H1 (cell line): Measurements from ENCODE around the gene FRRS1L.

Experiments used
- ATF2 ChIP-seq: IDR thresholded peaks from 2 replicates; pipeline ENCODE4 v1.6.1; 2012; ENCODE audit warnings: low read length, inconsistent platforms
- EZH2 ChIP-seq: fragments of 200-600 bp; sonication (generic); IDR thresholded peaks from 2 replicates; pipeline ENCODE4 v1.7.1; 2012; ENCODE audit warnings: low read depth, mild to moderate bottlenecking, moderate library complexity, low read length, inconsistent platforms; ENCODE audit not compliant: severe bottlenecking
- GABPA ChIP-seq: IDR thresholded peaks from 2 replicates; pipeline ENCODE4 v1.6.1; 2011; ENCODE audit warnings: mild to moderate bottlenecking, low read length, moderate library complexity, borderline replicate concordance; ENCODE audit not compliant: insufficient read depth
- POLR2A ChIP-seq, 2 experiments: IDR thresholded peaks; 1 replicate in 1 of 2; 2 replicates in 1 of 2; pipeline ENCODE4 v1.6.1; 2011; ENCODE audit warnings: low read depth in 2 of 2, low read length in 2 of 2, mild to moderate bottlenecking in 2 of 2; ENCODE audit errors: control extremely low read depth in 1 of 2
- RAD21 ChIP-seq, 2 experiments: IDR thresholded peaks in 1 of 2; conservative IDR thresholded peaks in 1 of 2; 2 replicates each; pipeline ENCODE4 v1.6.1; 2011; ENCODE audit warnings: low read depth in 2 of 2, low read length in 2 of 2, improper control_type of control experiment in 1 of 2, inconsistent platforms in 1 of 2, mild to moderate bottlenecking in 1 of 2, moderate library complexity in 1 of 2
- SAP30 ChIP-seq: fragments of 300-600 bp; sonication (generic); IDR thresholded peaks from 2 replicates; pipeline ENCODE4 v1.7.1; 2012; ENCODE audit warnings: low read length, moderate library complexity, mild to moderate bottlenecking, inconsistent platforms; ENCODE audit not compliant: insufficient read depth, insufficient replicate concordance
- ZNF274 ChIP-seq: IDR thresholded peaks from 2 replicates; pipeline ENCODE4 v1.7.0; 2012; ENCODE audit warnings: low read length, borderline replicate concordance; ENCODE audit errors: extremely low read depth
- TF ChIP-seq, protein P1 (sequence below), 3 experiments: IDR thresholded peaks; 1 replicate in 2 of 3; 2 replicates in 1 of 3; pipeline versions ENCODE4 v1.5.1 to v1.6.1; 2011; ENCODE audit warnings: low read length in 3 of 3, mild to moderate bottlenecking in 3 of 3, inconsistent platforms in 2 of 3, low read depth in 1 of 3, moderate library complexity in 1 of 3; ENCODE audit not compliant: insufficient read depth in 1 of 3; ENCODE audit errors: control extremely low read depth in 1 of 3
- TF ChIP-seq, protein P2 (sequence below): IDR thresholded peaks from 2 replicates; pipeline ENCODE4 v1.6.1; 2011; ENCODE audit warnings: low read depth, mild to moderate bottlenecking, low read length; ENCODE audit not compliant: insufficient read depth

DNA sequence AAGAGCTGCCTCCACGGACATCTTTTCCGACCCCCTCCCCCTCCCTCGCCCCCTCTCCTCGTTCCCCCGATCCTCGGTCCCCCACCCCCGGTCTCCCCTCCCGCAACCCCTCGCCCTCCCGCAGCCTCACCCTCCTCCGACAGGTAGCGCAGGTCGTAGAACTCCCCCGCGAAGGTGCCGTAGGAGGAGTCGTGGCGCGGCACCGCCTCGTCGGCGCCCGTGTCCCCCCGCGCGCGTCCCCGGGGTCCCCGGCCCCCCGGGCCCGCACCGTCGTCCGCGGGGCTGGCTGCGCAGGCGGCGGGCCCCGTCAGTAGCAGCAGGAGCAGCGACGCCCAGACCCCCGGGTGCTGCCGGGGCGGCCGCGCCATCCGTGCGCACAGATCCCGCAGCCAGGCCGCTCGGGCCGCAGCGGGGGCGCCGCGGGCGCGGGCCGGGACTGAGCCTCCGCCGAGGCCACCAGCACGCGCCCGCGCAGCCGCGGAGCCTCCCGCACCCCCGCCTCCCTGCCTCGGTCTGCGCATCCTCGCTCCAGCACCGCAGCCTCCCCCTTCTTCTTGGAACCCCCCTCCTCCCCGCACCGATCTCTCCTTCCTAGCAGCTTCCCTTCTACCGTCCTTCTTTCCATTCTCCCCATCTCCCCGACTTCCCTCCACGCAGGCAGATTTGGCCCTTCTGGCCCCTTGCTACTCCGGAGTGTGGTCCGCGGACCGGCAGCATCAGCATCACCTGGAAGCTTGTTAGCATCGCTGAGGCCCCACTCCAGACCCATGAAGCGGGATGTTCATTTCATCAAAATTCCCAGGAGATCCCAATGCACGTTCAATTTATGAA lies at the start of gene FRRS1L:
- TF ChIP-seq RAD21 (IDR thresholded peaks at IDR 0.05 in 1 of 2, conservative IDR thresholded peaks at IDR 0.05 in 1 of 2; ENCODE audit: low read depth in 2 of 2, low read length in 2 of 2) (no peak), POLR2A (IDR thresholded peaks at IDR 0.05; ENCODE audit: control extremely low read depth in 1 of 2, low read depth in 2 of 2, low read length in 2 of 2) (no peak), SAP30 (no peak), ZNF274 (no peak), EZH2 (no peak), ATF2 (no peak), GABPA (no peak)
- TF ChIP-seq, protein P1, sequence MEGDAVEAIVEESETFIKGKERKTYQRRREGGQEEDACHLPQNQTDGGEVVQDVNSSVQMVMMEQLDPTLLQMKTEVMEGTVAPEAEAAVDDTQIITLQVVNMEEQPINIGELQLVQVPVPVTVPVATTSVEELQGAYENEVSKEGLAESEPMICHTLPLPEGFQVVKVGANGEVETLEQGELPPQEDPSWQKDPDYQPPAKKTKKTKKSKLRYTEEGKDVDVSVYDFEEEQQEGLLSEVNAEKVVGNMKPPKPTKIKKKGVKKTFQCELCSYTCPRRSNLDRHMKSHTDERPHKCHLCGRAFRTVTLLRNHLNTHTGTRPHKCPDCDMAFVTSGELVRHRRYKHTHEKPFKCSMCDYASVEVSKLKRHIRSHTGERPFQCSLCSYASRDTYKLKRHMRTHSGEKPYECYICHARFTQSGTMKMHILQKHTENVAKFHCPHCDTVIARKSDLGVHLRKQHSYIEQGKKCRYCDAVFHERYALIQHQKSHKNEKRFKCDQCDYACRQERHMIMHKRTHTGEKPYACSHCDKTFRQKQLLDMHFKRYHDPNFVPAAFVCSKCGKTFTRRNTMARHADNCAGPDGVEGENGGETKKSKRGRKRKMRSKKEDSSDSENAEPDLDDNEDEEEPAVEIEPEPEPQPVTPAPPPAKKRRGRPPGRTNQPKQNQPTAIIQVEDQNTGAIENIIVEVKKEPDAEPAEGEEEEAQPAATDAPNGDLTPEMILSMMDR (IDR thresholded peaks at IDR 0.05; ENCODE audit: control extremely low read depth in 1 of 3, insufficient read depth in 1 of 3, low read depth in 1 of 3, low read length in 3 of 3), result no peak
- TF ChIP-seq, protein P2, sequence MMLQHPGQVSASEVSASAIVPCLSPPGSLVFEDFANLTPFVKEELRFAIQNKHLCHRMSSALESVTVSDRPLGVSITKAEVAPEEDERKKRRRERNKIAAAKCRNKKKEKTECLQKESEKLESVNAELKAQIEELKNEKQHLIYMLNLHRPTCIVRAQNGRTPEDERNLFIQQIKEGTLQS, result no peak
